ENCODE results near the gene RNPEPL1.
"Not testable (repeated sequence)": the region's sequence is repeated elsewhere in the genome, so short reads cannot be mapped to it uniquely, and the experiment has no call there.

Gene RNPEPL1

GRCh38 chr2:240567872-240568677 lies at the start of gene RNPEPL1:
RNPEPL1 (plus strand) TSS chr2:240568484; CDS start chr2:240568587, 103 bp downstream.
- peak; percentile 54 for DNase-seq

- no peak for DNase-seq
Observed at GRCh38 chr2:240518981-240519380, 49.3 kb upstream of the RNPEPL1 start.

GRCh38 chr2:240519396-240520129 lies 48.7 kb upstream of the RNPEPL1 start:
- DNase-seq = no peak

- DNase-seq = no peak
Observed at GRCh38 chr2:240520130-240520973, 47.9 kb upstream of the RNPEPL1 start.

GRCh38 chr2:240520974-240521350 lies 47.3 kb upstream of the RNPEPL1 start:
- no peak for DNase-seq

GRCh38 chr2:240521885-240522284 lies 46.4 kb upstream of the RNPEPL1 start:
- not testable (repeated sequence) for DNase-seq

GRCh38 chr2:240522406-240522805 lies 45.9 kb upstream of the RNPEPL1 start:
- no peak for DNase-seq

- no peak for DNase-seq
Observed at GRCh38 chr2:240523451-240524281, 44.6 kb upstream of the RNPEPL1 start.

GRCh38 chr2:240524963-240525718 lies 43.1 kb upstream of the RNPEPL1 start:
- DNase-seq = no peak

- no peak for DNase-seq
Observed at GRCh38 chr2:240525802-240526201, 42.5 kb upstream of the RNPEPL1 start.

- DNase-seq = no peak
Observed at GRCh38 chr2:240526521-240526920, 41.8 kb upstream of the RNPEPL1 start.

- no peak for DNase-seq
Observed at GRCh38 chr2:240527153-240527750, 41.0 kb upstream of the RNPEPL1 start.

- no peak for DNase-seq
Observed at GRCh38 chr2:240528406-240529040, 39.8 kb upstream of the RNPEPL1 start.

GRCh38 chr2:240529344-240529999 lies 38.8 kb upstream of the RNPEPL1 start:
- DNase-seq = no peak

GRCh38 chr2:240530181-240530580 lies 38.1 kb upstream of the RNPEPL1 start:
- DNase-seq = no peak

GRCh38 chr2:240531038-240531437 lies 37.2 kb upstream of the RNPEPL1 start:
- DNase-seq = no peak

- DNase-seq = no peak
Observed at GRCh38 chr2:240532031-240532775, 36.1 kb upstream of the RNPEPL1 start.

GRCh38 chr2:240538031-240538780 lies 30.1 kb upstream of the RNPEPL1 start:
- no peak for DNase-seq

GRCh38 chr2:240539101-240539500 lies 29.2 kb upstream of the RNPEPL1 start:
- DNase-seq = not testable (repeated sequence)

Data from NCI-H146 (cell line).